Left renal pelvis (tissue), 4 donors: ENCODE measurements around the gene JPT2. TPM values are rescaled to one million over a fixed set of nuclear protein-coding genes. Genes with fewer than 3 reads are reported as not detected.

Experiments used
- DNase-seq, 4 donors: peaks; one replicate each; pipeline ENCODE4 v3.0.0-alpha.2; 2013; ENCODE audit warnings: low read depth in 4 of 4, low spot score in 3 of 4
- polyA plus RNA-seq, 4 donors: library from polyadenylated mRNA; unstranded; fragments of 120-200 nt; gene quantifications; one replicate each; pipeline ENCODE4 v1.2.1, GENCODE V29; 2013; ENCODE audit not compliant: insufficient read length in 4 of 4

JPT2 gene
- polyA plus RNA-seq, 4 donors = 49.3 to 88.7 (median 87.9) TPM

DNA sequence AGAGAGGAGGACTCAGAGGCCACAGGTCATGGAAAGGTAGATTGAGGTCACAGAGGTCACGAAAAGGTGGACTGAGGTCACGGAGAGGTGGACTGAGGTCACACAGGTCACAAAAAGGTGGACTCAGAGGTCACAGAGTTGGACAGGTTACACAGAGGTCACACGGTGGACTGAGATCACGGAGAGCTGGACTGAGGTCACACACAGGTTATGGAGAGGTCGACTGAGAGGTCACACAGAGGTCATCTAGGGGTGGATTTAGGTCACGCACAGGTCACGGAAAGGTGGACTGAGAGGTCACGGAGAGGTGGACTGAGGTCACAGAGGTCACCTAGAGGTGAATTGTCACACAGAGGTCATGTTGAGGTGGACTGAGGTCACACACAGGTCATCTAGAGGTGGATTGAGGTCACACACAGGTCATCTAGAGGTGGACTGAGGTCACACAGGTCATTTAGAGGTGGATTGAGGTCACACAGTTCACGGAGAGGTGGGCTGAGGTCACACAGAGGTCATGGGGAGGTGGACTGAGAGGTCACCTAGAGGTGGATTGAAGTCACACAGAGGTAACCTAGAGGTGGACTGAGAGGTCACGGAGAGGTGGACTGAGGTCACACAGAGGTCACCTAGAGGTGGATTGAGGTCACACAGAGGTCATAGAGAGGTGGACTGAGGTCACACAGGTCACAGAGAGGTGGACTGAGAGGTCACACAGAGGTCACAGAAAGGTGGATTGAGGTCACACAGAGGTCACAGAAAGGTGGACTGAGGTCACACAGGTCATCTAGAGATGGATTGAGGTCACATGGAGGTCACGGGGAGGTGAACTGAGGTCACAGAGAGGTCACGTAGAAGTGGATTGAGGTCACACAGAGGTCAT lies 26.7 kb upstream of the JPT2 start:
- no peak for DNase-seq

DNA sequence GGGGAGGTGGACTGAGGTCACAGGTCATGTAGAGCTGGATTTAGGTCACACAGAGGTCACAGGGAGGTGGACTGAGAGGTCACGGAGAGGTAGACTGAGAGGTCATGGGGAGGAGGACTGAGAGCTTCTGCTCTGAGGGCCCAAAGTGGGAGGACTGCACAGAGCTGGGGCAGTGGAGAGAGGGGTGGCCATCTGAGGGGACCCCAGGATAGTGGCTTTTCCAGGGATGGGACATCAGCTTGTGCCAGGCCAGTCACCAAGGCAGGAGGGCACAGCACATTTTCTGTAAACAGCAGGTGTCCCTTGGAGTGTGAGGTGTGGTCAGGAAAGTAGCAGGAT lies 26.1 kb upstream of the JPT2 start:
- no peak for DNase-seq

DNA sequence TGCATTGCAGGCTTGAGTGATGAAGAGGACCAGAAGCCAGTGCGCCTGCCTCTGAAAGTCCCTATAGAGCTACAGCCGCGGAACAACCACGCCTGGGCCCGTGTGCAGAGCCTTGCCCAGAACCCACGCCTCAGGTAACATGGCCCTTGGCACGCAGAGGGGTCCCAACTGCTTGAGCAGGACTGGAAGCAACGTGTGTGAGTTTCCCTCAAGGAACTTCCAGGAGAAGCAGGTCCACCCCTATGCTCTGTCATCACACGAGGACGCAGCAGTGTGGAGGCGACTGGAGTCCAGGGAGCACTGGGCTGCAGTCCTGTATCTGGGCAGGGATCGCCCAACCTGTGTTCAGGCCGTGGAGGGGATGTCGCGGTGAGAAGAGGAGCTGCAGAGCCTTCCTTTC lies 25.1 kb upstream of the JPT2 start:
- DNase-seq = no peak

DNA sequence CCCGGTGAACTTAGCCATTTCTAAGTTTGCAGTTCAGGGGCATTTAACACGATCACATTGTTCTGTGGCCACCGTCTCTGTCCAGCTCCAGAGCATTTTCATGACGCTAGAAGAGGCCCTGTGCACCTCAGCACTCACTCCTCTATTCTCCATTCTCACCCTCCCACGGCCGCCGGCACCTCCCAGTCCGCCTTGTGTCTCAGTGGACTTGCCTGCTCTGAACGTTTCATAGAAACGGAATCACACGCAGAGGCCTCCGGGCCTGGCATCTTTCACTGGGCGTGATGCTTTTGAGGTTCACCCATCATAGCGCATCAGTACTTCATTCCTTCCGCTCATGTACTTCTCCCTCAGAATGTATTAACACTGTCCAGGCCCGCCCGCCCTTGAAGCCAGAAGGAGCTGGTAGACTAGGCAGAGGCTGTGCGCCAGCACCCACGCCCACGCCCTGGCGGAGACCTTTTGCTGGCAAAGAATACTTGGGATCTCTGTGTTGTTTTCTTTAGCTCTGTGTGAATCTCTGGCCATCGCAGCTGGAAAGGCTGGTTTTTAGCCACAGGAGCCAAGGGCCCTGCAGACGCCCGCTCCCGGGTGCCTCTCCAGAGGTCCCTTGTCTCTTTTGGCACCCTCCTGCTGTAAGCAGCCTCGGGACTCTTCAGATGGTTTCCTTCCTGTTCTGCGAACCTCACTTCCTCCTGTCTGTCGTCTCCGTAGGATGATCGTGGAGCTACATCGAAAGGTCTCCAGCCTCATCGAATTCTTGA lies 23.4 kb upstream of the JPT2 start:
- no peak for DNase-seq

DNA sequence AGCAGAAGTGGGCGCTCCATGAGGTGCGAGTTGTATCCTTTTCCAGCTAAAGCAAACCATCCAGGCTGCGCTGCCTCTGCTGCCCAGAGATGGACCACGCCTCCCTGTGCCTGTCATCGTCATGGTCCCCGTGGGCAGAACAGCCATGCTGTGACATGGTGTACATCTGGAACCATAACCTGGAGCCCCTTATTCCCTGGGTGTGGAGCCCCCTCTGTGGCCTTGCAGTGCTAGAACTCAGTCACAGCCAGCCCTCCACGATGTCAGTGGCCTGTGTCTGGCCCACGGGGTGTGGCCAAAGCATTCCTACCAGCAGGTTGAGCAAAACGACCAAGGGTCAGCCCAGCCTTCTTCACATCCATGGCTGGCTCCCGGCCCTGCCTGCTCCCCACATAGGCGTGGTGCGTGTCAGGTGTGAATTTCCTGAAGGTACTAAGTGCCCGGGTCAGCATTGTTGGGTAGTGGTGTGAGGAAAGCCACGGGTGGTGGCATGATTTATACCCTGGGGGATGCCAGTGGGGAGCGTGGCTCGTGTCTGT lies 22.7 kb upstream of the JPT2 start:
- no peak for DNase-seq

DNA sequence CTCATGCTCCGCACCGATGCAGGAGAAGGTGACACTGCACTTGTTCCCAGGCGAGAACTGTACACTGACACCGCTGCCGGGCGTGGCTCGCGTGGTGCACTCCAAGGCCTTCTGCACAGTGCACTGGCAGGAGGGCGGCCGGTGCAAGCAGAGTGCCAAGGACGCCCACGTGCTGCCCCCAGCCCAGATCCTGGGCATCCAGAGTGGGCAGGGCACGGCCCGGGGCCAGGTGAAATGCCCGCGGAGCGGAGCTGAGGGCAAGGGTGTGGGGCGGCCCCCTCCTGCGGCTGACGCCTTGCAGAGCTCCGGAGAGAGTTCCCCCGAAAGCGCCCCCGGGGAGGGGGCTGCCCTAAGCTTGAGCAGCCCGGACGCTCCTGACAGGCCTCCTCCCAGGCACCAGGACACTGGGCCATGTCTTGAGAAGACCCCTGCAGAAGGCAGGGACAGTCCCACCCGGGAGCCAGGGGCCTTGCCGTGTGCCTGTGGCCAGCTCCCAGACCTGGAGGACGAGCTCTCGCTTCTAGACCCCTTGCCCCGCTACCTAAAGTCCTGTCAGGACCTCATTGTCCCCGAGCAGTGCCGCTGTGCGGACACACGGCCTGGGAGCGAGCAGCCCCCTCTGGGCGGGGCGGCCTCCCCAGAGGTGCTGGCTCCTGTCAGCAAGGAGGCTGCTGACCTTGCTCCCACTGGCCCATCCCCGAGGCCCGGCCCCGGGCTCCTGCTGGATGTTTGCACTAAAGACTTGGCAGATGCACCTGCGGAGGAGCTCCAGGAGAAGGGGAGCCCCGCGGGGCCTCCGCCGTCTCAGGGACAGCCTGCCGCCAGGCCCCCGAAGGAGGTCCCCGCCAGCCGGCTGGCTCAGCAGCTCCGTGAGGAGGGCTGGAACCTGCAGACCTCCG lies 21.9 kb upstream of the JPT2 start:
- DNase-seq = no peak

DNA sequence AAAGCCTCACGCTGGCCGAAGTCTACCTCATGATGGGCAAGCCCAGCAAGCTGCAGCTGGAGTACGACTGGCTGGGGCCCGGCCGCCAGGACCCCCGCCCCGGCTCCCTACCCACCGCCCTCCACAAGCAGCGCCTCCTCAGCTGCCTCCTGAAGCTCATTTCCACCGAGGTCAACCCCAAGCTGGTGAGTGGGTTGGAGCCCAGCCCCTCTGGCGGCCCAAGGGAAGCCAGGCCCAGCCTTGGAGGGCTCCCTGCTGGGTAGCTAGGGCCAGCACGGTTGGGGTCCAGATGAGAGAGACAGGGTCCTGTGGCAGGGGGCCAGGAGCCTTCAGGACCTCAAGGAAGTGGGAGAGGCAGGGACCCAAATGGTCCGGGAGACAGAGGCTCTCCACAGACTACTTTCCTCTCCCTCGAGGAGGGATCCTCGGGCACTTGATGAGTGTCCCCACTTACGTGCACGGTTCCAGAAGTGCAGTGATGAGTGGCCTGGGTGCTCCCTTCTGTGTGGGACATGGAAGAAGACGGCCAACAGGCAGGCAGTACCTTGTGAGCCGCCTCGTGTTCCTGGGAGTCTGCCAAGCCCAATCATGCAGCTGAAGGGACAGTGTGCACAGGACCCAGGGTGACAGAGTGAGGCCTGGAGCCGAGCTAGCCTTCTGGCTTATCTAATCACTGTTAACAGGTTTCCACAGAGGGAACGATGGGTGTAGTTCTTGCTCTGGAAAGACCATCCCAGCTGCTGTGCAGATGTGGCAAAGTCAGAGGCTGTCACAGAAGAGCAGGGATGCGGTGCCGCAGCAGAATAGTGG lies 21.1 kb upstream of the JPT2 start:
- no peak for DNase-seq

DNA sequence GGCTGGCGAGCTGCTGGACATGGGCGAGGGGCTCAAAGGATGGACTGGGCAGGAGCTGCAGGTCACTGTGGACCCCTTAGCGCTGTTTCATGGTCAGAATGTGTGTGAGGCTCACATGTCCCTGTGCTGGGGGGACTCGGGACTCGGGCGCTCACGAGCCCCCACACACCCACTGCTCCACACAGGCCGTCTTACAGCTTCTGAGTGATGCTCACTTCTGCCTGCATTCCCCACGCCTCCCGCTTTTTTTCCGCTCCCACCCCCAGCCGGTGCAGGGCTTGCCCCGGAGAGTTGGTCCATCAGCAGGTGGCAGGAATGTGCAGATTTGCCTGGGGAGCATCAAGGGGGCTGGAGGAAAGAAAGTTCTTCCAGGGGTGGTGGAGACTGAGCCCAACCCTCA lies 20.2 kb upstream of the JPT2 start:
- no peak for DNase-seq

DNA sequence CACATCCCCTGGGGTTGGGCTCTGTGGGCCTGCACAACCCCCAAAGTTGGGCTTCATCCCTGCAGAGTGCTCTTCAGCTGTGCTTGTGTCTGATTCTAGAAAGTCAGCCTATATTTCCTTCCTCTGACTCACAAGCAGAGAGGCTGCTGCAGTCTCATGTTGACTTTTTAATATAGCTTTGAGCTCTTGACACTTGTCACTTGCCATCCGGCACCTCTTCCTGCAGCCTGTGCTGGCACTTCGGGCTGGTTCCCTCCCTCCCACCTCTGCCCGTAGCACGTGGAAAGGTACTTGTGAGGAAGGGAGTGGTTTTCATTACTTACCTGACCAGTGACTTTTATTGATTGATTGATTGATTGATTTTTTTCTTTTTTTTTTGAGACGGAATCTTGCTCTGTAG lies 19.0 kb upstream of the JPT2 start:
- no peak for DNase-seq

DNA sequence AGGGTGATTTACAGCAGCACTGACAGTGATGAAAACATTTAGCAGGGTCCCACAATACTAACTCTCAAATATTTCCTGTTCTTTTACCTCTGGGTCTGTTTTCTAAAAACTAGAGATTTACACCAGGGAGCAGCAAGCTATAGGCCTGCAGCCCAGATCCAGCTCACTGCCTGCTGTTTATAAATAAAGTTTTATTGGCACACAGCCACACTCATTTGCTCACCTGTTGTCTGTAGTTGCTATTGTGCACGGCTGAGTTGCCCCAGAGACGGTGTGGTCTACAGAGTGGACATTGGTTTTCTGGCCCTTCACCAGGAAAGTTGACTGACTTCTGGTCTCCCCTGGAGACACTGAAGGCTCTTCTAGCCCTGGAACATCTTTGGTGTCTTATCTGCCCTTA lies 16.3 kb upstream of the JPT2 start:
- DNase-seq = no peak

DNA sequence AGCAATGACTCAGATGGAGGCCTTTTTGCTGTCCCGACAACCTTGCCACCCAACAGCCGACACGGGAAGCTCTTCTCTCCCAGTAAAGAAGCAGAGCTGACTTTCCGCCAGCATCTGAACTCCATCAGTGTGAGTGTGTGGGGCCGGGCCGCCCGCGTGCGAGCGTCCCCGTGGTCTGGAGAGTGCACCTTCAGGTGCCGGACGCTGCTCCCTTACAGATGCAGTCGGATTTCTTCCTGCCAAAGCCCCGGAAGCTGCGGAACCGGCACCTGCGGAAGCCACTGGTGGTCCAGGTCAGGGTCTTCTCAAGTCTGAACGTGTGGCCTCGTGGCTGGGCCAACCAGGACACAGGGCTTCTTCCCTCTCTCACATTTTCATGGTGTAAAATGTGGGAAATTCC lies 15.5 kb upstream of the JPT2 start:
- DNase-seq = no peak

DNA sequence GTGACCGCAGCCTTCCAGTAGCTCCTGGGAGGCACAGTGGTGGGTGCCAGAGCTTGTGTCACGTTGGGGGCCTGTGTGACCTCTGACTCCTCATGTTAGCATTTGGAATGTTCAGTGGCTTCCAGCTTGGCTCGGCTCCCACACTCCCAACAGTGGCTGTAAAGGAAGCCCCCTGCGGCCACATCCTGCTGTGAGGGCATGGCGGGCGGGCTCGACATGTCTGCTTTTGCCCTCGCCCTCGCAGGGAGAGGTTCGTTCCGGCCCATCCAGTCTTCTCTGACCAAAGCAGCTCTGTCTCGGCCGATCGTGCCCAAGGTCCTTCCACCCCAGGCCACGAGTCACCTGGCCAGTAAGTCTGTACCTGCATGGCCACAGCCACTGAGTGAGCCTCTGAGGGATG lies 12.2 kb upstream of the JPT2 start:
- no peak for DNase-seq

DNA sequence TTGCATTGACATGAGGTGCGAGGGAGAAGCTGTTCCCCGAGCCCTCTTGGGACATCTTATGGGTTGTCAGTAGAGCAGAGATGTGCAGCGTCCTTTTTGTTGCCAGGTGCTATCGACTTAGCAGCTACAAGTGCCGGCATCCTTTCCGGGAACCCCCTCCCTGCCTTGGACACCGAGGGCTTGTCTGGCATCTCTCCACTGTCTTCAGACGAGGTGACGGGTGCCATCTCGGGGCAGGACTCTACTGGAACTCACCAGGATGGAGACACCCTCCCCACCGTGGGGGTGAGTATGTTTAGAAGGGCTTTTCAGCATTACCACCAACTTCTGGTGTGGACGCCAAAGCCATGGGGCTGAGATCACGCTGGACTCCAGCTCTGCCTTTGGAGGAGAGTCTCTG lies 11.8 kb upstream of the JPT2 start:
- no peak for DNase-seq

DNA sequence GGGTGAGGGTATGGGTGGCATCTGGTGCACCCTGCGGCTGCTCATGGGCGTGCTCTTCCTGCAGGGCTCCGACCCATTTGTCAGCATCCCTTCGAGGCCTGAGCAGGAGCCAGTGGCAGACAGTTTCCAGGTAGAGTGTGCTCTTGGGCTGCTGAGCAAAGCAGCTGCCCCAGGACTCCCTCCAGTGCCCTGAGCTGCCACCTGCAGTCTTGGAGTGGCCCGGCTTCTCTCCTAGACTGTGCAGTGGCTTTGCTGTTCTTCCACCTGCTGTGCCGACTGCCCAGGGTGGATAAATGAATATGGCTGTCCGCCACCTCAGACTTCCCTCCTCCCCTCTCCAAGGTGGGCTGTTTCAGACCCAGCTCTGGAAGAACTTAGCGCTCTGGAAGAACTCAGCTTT lies 10.8 kb upstream of the JPT2 start:
- no peak for DNase-seq

DNA sequence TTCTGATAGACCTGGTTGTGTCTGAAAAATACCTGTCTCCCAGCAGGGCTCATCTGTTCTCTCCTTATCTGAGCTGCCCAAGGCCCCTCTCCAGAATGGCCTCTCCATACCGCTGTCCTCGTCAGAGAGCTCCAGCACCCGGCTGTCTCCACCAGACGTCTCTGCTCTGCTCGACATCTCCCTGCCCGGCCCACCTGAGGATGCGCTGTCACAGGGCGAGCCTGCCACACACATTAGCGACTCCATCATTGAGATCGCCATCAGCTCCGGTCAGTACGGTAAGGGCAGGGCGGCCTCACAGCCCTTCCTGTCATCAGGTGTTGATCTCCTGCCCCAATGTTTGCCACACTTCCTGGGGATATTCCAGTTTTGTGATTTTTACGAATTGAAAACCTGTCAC lies 10.2 kb upstream of the JPT2 start:
- DNase-seq = no peak

DNA sequence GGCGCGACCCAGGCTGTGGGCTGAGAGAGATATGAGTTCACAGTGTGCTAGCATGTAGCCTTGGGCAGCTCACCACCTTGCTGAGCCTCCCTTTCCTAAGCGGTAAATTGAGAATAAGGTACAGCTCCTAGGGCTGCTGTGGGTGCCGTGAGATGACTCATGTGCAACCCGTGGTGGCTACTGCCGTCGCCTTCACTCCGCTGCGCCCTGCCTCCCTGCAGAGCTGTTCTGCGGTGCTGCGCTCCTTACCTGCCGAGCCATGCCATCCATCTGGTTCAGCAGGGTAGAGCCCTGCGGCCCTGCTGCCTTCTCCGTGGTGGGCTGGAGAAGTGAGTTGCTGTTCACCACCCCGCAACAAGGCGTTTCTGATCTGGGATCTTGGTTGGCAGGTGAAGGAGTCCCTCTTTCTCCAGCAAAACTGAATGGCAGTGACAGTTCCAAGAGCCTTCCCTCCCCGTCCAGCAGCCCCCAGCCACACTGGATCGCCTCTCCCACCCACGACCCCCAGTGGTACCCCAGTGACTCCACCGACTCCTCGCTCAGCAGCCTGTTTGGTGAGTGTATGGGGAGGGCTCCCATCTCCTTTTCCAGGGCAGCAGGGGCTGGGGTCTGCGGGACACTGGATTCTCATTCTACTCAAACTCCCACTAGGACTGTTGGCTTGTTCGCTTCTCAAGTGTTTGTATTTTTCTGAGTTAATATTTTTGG lies 9.3 kb upstream of the JPT2 start:
- DNase-seq = no peak

DNA sequence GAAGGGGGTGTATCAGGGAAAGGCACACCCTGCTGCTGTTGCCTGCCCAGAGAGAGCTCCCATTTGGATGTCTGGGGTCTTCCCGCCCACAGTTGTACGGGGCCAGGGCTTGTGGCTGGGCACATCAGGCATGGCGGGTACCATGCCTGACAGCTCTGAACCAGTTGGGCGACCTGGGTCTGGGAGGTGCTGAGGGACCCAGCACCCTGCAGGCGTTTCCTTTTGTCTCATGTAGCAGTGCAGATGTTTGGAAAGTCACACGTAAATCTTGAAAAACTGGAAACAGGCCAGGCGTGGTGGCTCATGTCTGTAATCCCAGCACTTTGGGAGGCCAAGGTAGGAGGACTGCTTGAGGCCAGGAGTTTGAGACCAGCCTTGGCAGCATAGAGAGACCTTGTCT lies 8.4 kb upstream of the JPT2 start:
- no peak for DNase-seq

DNA sequence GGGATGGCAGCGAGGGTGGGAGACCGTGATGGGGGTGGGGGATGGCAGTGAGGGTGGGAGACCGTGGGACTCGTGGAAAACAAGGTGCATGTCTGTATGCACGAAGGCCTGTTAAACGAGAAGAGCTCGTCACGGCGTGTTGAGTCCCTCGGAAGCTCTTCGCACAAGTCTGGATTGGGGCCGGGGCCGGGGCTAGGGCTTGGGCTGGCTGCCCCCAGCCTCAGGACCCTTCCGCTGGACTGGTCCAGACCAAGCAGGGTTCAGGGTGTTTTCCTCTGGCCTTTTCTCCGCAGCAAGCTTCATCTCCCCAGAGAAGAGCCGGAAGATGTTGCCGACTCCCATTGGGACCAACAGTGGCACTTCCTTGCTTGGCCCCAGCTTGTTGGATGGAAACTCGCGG lies 7.7 kb upstream of the JPT2 start:
- DNase-seq = no peak

DNA sequence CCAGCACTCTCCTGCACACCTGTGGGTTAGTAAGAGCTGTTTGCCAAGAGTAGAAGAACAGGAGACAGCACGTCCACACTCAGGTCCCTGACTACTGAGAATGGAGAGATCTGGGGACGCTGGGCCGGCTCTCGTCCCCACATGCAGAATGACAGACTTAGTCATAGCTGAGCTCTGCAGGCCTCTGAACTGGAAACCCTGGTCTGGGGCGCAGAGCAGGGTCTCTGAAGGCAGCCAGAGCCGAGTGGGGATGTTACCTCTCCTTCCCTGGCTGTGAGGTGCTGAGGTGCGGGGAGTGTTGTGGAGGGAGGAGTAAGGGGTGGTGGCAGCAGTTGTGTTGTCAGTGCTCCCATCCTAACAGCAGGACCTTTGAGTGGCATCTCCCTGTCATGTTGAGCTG lies 7.2 kb upstream of the JPT2 start:
- DNase-seq = no peak
